ENCODE results near the gene SPSB1.

Gene SPSB1

DNA sequence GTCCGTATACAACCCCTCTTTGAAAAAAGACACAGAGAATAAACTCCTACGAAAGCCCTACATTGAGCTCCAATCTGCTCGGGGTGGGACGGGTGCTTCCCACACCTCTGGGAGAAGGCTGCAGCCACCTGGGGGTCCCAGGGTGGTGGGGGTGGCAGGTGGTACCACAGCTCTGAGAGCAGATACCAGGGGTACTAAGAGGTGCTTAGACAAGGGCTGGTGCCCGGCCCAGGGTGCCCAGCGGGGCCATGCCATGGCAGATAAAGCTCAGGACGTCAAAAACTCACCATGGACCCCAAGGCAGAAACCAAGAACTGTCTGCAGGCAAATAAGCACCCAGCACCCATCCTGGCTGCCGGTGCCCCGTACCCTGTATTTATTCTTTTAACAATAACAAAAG lies 75.1 kb downstream of the SPSB1 start:
- Mint-ChIP-seq H3K4me3 (no peak overlapping the region), H3K27ac (no peak overlapping the region), H3K27me3 (no peaks in the 10 kb centered on the region), H3K4me1 (peaks cover 6% of the 10 kb centered on the region), H3K36me3 (no peaks in the 10 kb centered on the region), H3K9me3 (no peaks in the 10 kb centered on the region)
- DNase-seq (ENCODE audit: low spot score in 2 of 2), result no peak
- ATAC-seq (ENCODE audit: low read depth), result no peak

DNA sequence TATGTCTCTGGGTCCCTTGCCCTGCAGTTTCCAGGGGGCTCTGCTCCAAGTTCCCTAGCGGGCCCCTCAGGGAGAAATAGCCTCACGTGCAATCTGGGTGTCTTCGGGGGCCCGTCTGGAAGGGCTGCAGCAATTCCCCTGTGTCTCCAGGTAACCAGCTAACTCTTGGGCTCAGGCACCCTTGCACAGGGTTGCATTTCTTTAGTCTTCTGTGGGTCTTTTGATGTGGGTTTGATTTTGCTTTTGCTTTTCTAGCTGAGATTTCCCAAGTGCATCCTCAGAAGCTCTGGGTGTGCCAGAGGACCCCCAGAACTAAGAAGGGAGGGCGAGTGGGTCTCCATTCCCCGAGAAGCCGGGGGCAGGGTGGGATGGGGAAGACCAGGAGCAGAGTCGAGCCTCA lies 75.7 kb downstream of the SPSB1 start:
- DNase-seq (ENCODE audit: low spot score in 2 of 2), result no peak
- H3K27me3 Mint-ChIP-seq, result no peaks in the 10 kb centered on the region
- no peak overlapping the region for H3K27ac Mint-ChIP-seq
- no peaks in the 10 kb centered on the region for H3K36me3 Mint-ChIP-seq
- ATAC-seq (ENCODE audit: low read depth), result no peak
- no peak overlapping the region for H3K4me3 Mint-ChIP-seq
- H3K4me1 Mint-ChIP-seq, result peaks cover under 1% of the 10 kb centered on the region
- no peaks in the 10 kb centered on the region for H3K9me3 Mint-ChIP-seq

DNA sequence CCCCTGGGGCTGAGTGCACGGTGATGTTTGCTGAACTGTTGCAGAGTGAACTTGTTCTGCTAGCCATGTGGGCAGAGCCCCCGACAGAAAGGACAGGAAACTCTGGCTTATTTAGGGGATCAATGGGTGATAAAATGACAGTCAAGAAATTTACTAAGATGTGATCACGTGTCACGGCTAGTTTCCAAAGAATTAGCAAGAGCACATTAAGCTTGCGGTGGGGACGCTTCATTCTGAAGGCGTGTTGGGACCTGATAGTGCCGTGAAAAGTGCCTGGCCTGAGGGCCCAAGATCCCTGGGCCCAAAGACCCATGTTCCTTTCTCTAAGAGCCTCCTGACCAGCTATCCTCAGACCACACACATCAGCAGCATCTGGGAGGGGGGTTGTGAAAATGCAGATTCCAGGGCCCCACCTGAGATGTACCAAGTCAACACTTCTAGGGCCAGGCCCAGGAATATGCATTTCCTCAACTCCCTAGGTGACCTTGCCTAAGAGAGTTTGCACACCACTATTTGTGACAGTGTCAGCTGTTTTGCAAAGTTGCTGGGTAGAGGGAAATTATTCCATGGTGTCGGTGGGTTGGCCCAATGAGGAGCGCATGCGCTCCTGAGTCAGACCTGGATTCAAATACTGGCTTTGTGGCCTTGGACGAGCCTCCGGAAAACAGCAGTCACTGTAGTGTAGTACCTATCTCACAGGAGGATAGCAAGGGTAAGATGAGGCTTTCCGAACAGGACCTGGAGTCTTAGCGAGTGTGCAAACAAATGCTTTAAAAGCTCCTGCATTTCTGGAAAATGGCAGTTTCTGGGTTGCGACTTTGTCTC lies 77.5 kb downstream of the SPSB1 start:
- H3K4me3 Mint-ChIP-seq, result no peak overlapping the region
- H3K4me1 Mint-ChIP-seq, result no peaks in the 10 kb centered on the region
- no peak for ATAC-seq (ENCODE audit: low read depth)
- no peak overlapping the region for H3K27ac Mint-ChIP-seq
- no peaks in the 10 kb centered on the region for H3K27me3 Mint-ChIP-seq
- no peaks in the 10 kb centered on the region for H3K36me3 Mint-ChIP-seq
- DNase-seq (ENCODE audit: low spot score in 2 of 2), result no peak
- no peaks in the 10 kb centered on the region for H3K9me3 Mint-ChIP-seq

DNA sequence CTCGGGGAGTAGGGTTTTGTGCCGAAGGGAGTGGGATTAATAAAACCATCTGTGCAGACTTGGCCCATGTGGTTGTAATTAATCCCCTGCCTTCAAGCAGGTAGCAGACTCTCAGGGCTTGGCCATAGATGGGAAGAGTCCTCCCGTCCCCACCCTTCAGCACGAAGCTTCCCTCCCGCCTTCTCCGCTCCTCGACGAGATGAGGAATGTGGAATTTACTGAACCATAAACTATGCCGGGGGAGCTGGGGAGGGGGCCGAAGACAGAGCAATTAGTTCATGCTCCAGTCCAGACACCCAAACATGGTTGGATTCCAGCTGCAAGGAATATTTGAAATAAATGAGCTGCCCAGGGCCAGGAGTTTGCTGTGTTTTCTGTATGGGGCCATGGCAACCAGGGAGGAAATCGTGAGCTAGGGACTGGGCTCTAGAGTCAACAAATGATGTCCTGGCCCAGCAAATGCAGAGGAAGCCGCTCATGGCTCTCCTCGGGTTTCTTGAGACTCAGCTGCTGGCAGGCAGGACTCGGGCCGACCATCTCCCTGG lies 78.8 kb downstream of the SPSB1 start:
- DNase-seq (ENCODE audit: low spot score in 2 of 2), result no peak
- Mint-ChIP-seq H3K4me3 (no peak overlapping the region), H3K9me3 (no peaks in the 10 kb centered on the region), H3K36me3 (no peaks in the 10 kb centered on the region), H3K27me3 (no peaks in the 10 kb centered on the region), H3K4me1 (no peaks in the 10 kb centered on the region), H3K27ac (no peak overlapping the region)
- no peak for ATAC-seq (ENCODE audit: low read depth)

DNA sequence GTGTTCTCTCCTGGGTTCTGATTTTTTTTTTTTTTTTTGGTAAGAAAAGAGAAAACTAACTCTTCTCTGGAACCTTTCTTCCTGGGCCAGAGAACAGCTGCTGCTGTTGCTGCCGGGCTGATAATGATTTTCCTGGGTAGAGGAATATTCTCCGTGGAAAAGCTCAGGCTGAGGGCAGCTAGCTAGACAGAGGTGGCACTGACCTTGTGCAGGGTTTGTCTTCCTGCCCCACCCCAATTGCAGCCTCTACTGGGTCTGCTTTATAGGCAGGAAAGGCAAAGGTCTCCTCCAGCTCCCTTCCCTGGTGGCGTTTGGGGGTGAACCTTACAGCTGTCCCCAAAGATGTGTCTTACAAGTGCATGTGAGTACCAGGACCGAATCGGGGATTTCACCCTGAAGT lies 79.3 kb downstream of the SPSB1 start:
- no peaks in the 10 kb centered on the region for H3K27me3 Mint-ChIP-seq
- no peak for ATAC-seq (ENCODE audit: low read depth)
- no peak for DNase-seq (ENCODE audit: low spot score in 2 of 2)
- no peaks in the 10 kb centered on the region for H3K4me1 Mint-ChIP-seq
- no peaks in the 10 kb centered on the region for H3K9me3 Mint-ChIP-seq
- no peak overlapping the region for H3K4me3 Mint-ChIP-seq
- no peaks in the 10 kb centered on the region for H3K36me3 Mint-ChIP-seq
- H3K27ac Mint-ChIP-seq, result no peak overlapping the region

DNA sequence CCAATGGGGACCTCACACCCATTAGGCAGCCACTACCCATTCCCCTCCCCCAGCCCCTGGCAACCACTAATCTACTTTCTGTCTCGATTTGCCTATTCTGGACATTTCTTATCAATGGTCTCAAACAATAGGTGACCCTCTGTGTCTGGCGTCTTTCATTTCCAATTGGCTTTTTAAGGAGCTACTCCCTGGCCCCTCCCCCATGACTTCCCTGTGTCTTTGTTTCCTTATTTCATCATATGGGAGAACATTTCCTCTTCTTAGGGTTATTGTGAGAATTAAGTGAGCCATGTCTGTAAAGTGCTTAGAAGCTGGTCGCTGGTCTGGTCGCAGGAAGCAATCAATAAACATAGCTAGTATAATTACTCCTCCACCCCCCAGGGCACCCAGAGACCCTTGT lies 80.9 kb downstream of the SPSB1 start:
- DNase-seq (ENCODE audit: low spot score in 2 of 2) (no peak), ATAC-seq (ENCODE audit: low read depth) (no peak)
- no peak overlapping the region for H3K4me3 Mint-ChIP-seq
- no peak overlapping the region for H3K27ac Mint-ChIP-seq
- H3K9me3 Mint-ChIP-seq, result no peaks in the 10 kb centered on the region
- no peaks in the 10 kb centered on the region for H3K4me1 Mint-ChIP-seq
- no peaks in the 10 kb centered on the region for H3K36me3 Mint-ChIP-seq
- H3K27me3 Mint-ChIP-seq, result no peaks in the 10 kb centered on the region

DNA sequence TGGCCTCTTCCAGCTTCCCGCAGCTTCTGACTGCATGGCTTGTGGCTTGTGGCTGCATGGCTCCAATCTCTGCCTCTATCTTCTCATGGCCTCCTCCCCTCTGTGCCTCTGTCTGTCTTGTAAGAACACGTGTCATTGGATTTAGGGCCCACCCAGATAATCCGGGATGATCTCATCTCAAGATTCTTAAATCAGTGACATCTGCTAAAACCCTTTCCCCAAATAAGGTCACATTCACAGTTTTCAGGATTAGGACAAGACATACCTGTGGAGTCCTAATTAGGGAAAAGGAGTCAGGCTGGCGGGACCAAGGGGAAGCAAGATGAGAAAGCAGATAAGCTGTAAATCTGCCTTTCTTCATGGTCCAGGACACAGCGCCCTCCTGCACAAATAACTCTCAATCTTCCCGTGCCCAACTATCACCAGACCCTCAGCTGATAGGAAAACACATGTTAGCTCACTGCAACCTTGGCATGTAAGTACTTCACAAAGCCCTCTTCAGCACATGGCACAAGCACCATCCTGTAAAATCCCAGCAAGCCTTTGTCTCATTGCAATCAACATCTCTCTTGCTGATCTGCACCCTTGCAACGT lies 82.2 kb downstream of the SPSB1 start:
- no peaks in the 10 kb centered on the region for H3K36me3 Mint-ChIP-seq
- H3K27me3 Mint-ChIP-seq, result no peaks in the 10 kb centered on the region
- ATAC-seq (ENCODE audit: low read depth), result no peak
- DNase-seq (ENCODE audit: low spot score in 2 of 2), result no peak
- no peak overlapping the region for H3K4me3 Mint-ChIP-seq
- no peak overlapping the region for H3K27ac Mint-ChIP-seq
- H3K4me1 Mint-ChIP-seq, result peaks cover 3% of the 10 kb centered on the region
- peaks cover 1% of the 10 kb centered on the region for H3K9me3 Mint-ChIP-seq

DNA sequence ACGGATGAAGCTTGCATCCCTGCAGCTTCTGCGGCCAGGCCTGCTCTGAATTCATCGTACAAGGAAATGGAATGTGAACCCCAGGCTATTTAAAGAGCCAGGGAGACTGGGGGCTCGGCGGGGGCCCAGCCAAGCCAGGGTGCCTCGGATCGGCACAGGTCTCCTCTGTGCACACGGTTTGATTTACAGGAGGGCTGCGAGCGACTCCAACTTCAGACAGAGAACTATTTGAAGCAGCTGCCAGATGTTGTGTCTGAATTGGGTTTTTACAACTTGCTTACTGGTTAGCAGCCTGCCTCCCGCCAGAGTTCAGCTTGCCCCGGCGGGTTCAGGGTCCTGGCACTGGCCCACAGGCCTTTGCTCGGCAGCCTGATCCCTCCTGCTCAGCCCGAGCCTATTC lies 83.2 kb downstream of the SPSB1 start:
- no peak for DNase-seq (ENCODE audit: low spot score in 2 of 2)
- ATAC-seq (ENCODE audit: low read depth), result no peak

DNA sequence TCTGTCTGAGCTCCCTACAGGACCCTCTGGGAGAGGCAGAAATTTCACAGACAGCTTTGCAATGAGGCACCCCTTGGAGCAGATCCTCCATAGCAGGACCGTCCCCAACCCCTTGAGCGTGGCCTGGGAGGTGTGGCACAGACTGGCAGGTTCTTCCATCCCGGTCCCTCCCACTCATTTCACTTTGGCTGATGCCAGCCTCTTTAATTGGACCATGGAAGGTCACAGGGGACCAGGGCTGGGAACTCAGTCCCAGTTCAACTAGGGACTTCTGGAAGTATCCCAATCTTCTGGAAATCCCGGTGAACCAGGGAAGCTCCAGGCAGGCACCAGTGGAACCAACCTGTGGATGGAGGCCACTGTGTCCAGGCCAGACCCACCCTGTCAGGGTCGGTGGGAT lies 83.7 kb downstream of the SPSB1 start:
- no peak overlapping the region for H3K27ac Mint-ChIP-seq
- peaks cover 5% of the 10 kb centered on the region for H3K4me1 Mint-ChIP-seq
- ATAC-seq (ENCODE audit: low read depth), result no peak
- H3K4me3 Mint-ChIP-seq, result no peak overlapping the region
- no peaks in the 10 kb centered on the region for H3K36me3 Mint-ChIP-seq
- DNase-seq (ENCODE audit: low spot score in 2 of 2), result no peak
- peaks cover 3% of the 10 kb centered on the region for H3K9me3 Mint-ChIP-seq
- H3K27me3 Mint-ChIP-seq, result no peaks in the 10 kb centered on the region

More for the DNA sequence above, 83.2 kb downstream of the SPSB1 start:
- no peaks in the 10 kb centered on the region for H3K27me3 Mint-ChIP-seq
- peaks cover 5% of the 10 kb centered on the region for H3K4me1 Mint-ChIP-seq
- no peak overlapping the region for H3K27ac Mint-ChIP-seq
- H3K4me3 Mint-ChIP-seq, result no peak overlapping the region
- H3K9me3 Mint-ChIP-seq, result peaks cover 3% of the 10 kb centered on the region
- no peaks in the 10 kb centered on the region for H3K36me3 Mint-ChIP-seq

DNA sequence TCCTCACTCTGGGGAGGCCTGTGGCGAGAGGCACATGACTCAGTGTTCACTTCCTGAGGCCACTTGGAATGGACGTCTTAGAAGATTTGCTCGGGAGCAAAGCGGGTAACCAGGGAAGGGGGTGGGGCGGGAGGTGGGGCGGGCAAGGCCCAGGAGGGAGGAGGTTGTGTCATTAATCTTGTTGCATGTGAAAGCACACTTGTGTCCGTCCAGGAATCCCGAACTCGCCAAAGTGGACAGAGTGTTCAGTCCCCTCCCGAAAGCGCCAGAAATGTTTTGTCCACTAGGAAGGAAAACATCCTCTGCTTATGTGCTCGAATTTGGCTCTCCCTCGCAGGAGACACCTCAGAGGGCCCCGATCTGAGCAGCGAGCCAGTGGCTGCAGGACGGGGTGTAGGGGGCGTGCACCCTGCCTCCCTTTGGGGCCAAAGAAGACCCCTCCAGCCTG lies 84.2 kb downstream of the SPSB1 start:
- Mint-ChIP-seq H3K4me3 (no peak overlapping the region), H3K9me3 (peaks cover 3% of the 10 kb centered on the region), H3K4me1 (peaks cover 5% of the 10 kb centered on the region), H3K27me3 (no peaks in the 10 kb centered on the region), H3K27ac (no peak overlapping the region), H3K36me3 (no peaks in the 10 kb centered on the region)
- DNase-seq (ENCODE audit: low spot score in 2 of 2), result no peak
- ATAC-seq (ENCODE audit: low read depth), result no peak

DNA sequence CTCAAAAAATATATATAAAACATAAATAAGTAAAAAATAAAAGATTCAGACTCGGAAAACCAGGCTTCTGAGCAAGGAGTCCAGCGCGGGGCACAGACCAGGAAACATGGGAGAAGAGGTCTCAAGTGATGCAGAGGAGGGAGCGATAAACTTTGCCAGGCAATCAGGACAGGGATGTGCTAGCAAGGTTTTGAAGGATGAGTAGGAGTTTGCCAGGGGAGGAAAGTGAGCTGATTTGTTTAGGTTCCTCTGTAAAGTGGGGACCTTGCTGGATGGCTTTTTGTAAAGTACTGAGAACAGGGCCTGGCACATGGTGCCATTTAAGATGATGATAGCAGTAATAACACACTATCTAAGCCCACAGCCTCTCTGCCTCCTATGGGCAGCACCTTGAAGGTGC lies 86.1 kb downstream of the SPSB1 start:
- Mint-ChIP-seq H3K27ac (no peak overlapping the region), H3K4me3 (no peak overlapping the region)

DNA sequence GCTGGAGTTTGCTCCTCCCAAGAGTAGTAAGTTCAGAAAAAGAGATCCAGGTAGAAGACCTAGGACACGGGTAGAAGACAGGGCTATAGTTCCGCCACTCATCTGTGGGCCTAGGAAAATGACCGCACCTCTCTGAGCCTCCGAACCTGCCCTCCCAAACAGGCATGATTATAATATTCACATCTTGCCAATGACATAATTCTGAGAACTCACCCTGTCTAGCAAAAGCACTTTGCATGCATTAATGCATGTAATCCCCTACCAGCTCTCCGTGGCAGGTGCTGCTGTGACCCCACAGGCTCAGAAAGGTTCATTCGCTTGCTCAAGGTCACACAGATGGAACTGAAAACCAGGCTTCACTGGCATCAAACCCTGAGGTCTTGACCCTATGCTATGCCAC lies 88.0 kb downstream of the SPSB1 start:
- no peak overlapping the region for H3K27ac Mint-ChIP-seq
- H3K27me3 Mint-ChIP-seq, result peaks cover 3% of the 10 kb centered on the region
- no peak for DNase-seq (ENCODE audit: low spot score in 2 of 2)
- peaks cover 5% of the 10 kb centered on the region for H3K4me1 Mint-ChIP-seq
- no peak overlapping the region for H3K4me3 Mint-ChIP-seq
- H3K36me3 Mint-ChIP-seq, result no peaks in the 10 kb centered on the region
- ATAC-seq (ENCODE audit: low read depth), result no peak
- H3K9me3 Mint-ChIP-seq, result peaks cover 3% of the 10 kb centered on the region

More for the DNA sequence above, 86.1 kb downstream of the SPSB1 start:
- Mint-ChIP-seq H3K36me3 (no peaks in the 10 kb centered on the region), H3K9me3 (peaks cover 3% of the 10 kb centered on the region), H3K27me3 (peaks cover 3% of the 10 kb centered on the region), H3K4me1 (peaks cover 5% of the 10 kb centered on the region)
- no peak for ATAC-seq (ENCODE audit: low read depth)
- DNase-seq (ENCODE audit: low spot score in 2 of 2), result no peak

DNA sequence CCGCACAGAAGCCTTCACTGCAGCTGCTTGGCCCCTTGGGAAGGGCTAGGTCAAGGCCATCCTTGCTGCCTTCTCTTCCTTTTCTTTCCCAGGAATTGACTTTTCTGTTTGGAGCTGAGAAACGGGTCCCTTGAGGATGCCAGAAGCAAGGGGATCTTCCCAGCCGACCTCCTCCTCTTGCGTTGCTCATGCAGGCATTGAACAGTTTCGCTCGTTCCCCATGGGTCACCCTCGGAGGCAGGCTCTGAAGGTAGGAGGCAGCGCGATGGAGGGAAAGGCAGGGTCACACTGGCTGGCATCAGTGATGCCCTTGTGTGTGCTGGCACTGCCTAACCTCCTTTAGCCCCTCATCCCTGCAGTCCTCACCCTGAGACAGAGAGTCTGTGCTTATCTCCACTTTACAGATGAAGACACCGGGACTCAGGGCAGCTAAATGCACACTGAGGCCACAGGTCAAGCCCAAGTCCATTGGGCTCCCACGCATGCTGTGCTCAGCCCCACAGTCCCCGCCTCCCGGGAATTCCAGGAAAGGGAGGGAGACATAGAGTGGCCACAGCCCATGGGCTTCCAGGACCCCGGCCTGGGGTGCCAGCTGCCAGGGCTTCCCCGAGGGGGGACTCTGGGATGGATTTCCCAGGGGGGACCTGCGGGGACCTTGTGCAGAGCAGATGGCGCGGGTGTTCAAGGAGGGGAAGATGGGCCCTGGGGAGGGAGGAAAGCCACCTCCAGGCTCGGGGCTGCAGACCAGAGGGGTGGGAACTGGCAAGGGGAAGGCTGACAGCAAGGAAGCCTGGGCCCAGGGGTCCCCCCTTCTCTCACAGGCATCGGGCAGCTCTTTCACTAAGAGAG lies 90.2 kb downstream of the SPSB1 start:
- no peaks in the 10 kb centered on the region for H3K36me3 Mint-ChIP-seq
- DNase-seq (ENCODE audit: low spot score in 2 of 2) (no peak), ATAC-seq (ENCODE audit: low read depth) (no peak)
- H3K4me3 Mint-ChIP-seq, result no peak overlapping the region
- peaks cover 5% of the 10 kb centered on the region for H3K4me1 Mint-ChIP-seq
- peaks cover 10% of the 10 kb centered on the region for H3K27me3 Mint-ChIP-seq
- H3K9me3 Mint-ChIP-seq, result peaks cover 3% of the 10 kb centered on the region
- H3K27ac Mint-ChIP-seq, result no peak overlapping the region

DNA sequence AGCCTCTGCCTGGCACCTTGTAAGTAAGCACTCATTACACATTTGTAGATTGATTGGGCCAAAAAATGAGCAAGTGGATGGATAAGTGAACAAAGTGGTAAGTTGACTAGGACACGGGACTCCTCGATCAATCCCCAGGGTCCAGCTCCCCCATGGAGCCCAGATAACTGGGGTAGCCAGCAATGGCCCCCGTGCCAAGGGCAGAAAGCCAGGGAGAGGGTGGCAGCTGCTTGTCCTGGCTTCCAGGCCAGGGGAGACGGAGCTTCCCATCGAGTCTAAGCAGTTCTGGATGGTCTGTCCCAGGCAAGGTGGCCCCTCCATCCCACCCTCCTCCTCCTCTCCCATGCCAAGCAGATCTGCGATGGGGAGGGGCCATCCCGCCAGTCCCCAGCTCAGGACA lies 91.4 kb downstream of the SPSB1 start:
- H3K4me3 Mint-ChIP-seq, result no peak overlapping the region
- H3K4me1 Mint-ChIP-seq, result peaks cover 5% of the 10 kb centered on the region
- H3K27ac Mint-ChIP-seq, result no peak overlapping the region
- no peaks in the 10 kb centered on the region for H3K36me3 Mint-ChIP-seq
- peaks cover 3% of the 10 kb centered on the region for H3K9me3 Mint-ChIP-seq
- peaks cover 12% of the 10 kb centered on the region for H3K27me3 Mint-ChIP-seq
- ATAC-seq (ENCODE audit: low read depth) (no peak), DNase-seq (ENCODE audit: low spot score in 2 of 2) (no peak)

Data from memory B cell (primary cell).